ENCODE data around the gene SLC6A4. TPM values are rescaled to one million over a fixed set of nuclear protein-coding genes. Genes with fewer than 3 reads are reported as not detected.

Gene SLC6A4
- total RNA-seq, 1 experiment from 2014 or later, result not detected

DNA sequence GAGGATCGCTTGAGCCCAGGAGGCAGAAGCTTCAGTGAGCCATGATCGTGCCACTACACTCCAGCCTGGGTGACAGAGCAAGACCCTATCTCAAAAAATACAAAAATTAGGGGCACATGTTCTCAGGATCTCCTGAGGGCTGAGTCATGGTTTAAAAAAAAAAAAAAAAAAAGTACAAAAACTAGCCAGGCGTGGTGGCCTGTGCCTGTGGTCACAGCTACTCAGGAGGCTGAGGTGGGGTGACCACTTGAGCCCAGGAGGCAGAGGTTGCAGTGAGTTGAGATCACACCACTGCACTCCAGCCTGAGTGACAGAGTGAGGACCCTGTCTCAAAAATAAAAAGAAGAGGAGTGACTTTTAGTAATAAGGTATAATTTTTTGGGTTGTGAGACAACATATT lies 39.4 kb upstream of the SLC6A4 start:
- no peak overlapping the region for H3K4me3 Mint-ChIP-seq (ENCODE audit: low read depth, unreplicated experiment)
- intact Hi-C loops (cut with micrococcal nuclease; ENCODE audit: unreplicated experiment), result no loop called here
- H3K27ac Mint-ChIP-seq (ENCODE audit: unreplicated experiment), result no peak overlapping the region
- peaks cover 21% of the 10 kb centered on the region for H3K36me3 Mint-ChIP-seq (ENCODE audit: insufficient read depth, unreplicated experiment)
- no peaks in the 10 kb centered on the region for H3K4me1 Mint-ChIP-seq (ENCODE audit: low read depth, unreplicated experiment)
- H3K9me3 Mint-ChIP-seq (ENCODE audit: low read depth, unreplicated experiment), result no peaks in the 10 kb centered on the region
- DNase-seq, result no peak
- BruUV-seq (replicated peaks), result no TSS peak
- CTCF ChIA-PET, result interaction anchor here (1.0 kb wide), 1 partner anchor 10 kb away, joined by 3 read pairs; no protein-coding TSS in a partner anchor
- TF ChIP-seq, protein P1, sequence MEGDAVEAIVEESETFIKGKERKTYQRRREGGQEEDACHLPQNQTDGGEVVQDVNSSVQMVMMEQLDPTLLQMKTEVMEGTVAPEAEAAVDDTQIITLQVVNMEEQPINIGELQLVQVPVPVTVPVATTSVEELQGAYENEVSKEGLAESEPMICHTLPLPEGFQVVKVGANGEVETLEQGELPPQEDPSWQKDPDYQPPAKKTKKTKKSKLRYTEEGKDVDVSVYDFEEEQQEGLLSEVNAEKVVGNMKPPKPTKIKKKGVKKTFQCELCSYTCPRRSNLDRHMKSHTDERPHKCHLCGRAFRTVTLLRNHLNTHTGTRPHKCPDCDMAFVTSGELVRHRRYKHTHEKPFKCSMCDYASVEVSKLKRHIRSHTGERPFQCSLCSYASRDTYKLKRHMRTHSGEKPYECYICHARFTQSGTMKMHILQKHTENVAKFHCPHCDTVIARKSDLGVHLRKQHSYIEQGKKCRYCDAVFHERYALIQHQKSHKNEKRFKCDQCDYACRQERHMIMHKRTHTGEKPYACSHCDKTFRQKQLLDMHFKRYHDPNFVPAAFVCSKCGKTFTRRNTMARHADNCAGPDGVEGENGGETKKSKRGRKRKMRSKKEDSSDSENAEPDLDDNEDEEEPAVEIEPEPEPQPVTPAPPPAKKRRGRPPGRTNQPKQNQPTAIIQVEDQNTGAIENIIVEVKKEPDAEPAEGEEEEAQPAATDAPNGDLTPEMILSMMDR (IDR thresholded peaks at IDR 0.05; ENCODE audit: unreplicated experiment), result no peak
- no peaks in the 10 kb centered on the region for H3K27me3 Mint-ChIP-seq (ENCODE audit: unreplicated experiment)

DNA sequence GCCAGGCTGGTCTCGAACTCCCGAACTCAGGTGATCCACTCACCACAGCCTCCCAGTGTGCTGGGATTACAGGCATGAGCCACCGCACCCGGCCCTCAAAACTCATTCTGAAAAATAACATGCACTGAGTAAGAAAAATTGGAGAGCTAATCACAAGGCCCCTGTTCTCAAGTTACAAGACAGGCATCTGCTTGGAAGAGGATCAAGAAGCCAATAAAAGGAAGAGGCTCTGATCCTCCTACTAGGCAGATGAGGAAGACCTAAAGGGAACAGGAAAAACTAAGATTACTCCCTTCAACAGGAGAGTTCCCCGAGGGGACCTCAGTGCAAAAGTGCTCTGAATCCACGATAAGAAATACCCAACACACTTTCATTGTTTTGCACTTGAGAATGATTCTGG lies 37.9 kb upstream of the SLC6A4 start:
- TF ChIP-seq, protein P1 (IDR thresholded peaks at IDR 0.05; ENCODE audit: unreplicated experiment), result no peak
- no peak overlapping the region for H3K4me3 Mint-ChIP-seq (ENCODE audit: low read depth, unreplicated experiment)
- H3K9me3 Mint-ChIP-seq (ENCODE audit: low read depth, unreplicated experiment), result no peaks in the 10 kb centered on the region
- CTCF ChIA-PET, result no interaction called here
- BruUV-seq (replicated peaks), result no TSS peak
- no peak overlapping the region for H3K27ac Mint-ChIP-seq (ENCODE audit: unreplicated experiment)
- intact Hi-C loops (cut with micrococcal nuclease; ENCODE audit: unreplicated experiment), result no loop called here
- H3K27me3 Mint-ChIP-seq (ENCODE audit: unreplicated experiment), result no peaks in the 10 kb centered on the region
- no peaks in the 10 kb centered on the region for H3K4me1 Mint-ChIP-seq (ENCODE audit: low read depth, unreplicated experiment)
- no peak for DNase-seq
- peaks cover 26% of the 10 kb centered on the region for H3K36me3 Mint-ChIP-seq (ENCODE audit: insufficient read depth, unreplicated experiment)

DNA sequence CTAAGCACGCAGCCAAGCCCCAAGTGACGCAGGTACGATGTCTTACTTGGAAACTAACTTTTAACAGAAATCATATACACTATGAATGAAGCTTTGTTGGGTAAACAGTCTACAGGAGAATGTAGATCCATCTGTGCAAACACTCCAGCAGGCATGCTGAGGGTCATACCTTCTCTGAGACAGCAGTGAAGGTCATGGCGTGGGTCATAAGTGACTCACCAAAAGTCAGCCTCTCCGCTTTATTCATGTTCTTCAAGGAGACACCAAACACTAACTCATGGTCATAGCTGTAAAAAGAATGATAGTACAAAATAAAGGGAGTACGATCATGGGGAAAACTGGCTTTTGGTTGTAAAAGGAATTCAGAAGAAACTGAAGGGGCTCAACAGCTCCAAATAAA lies 35.6 kb upstream of the SLC6A4 start:
- CTCF ChIA-PET, result no interaction called here
- H3K27me3 Mint-ChIP-seq (ENCODE audit: unreplicated experiment), result no peaks in the 10 kb centered on the region
- no peak for DNase-seq
- no peaks in the 10 kb centered on the region for H3K9me3 Mint-ChIP-seq (ENCODE audit: low read depth, unreplicated experiment)
- TF ChIP-seq, protein P1 (IDR thresholded peaks at IDR 0.05; ENCODE audit: unreplicated experiment), result no peak
- H3K36me3 Mint-ChIP-seq (ENCODE audit: insufficient read depth, unreplicated experiment), result peaks cover 26% of the 10 kb centered on the region
- no peak overlapping the region for H3K4me3 Mint-ChIP-seq (ENCODE audit: low read depth, unreplicated experiment)
- no peak overlapping the region for H3K27ac Mint-ChIP-seq (ENCODE audit: unreplicated experiment)
- no peaks in the 10 kb centered on the region for H3K4me1 Mint-ChIP-seq (ENCODE audit: low read depth, unreplicated experiment)
- intact Hi-C loops (cut with micrococcal nuclease; ENCODE audit: unreplicated experiment), result no loop called here
- no TSS peak for BruUV-seq (replicated peaks)

DNA sequence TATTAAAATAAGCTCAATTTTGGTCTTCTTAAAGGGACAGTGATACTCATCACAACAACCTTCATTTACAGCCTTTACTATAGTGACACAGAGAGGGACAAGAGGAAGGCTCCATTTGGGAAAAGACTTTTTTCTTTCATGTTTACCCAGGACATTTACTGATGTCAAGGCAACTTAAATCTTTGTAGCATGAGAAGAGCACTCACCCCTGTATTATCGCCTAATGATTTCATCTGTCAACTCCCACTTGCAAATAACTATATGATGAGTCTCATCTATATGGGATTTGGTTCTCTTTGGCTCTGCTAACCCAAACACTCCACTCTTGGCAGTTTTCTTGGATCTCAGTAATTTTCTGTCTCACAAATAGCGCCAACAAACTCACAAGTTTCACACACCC lies 32.1 kb upstream of the SLC6A4 start:
- no TSS peak for BruUV-seq (replicated peaks)
- no peak overlapping the region for H3K4me3 Mint-ChIP-seq (ENCODE audit: low read depth, unreplicated experiment)
- H3K27me3 Mint-ChIP-seq (ENCODE audit: unreplicated experiment), result no peaks in the 10 kb centered on the region
- no peak overlapping the region for H3K27ac Mint-ChIP-seq (ENCODE audit: unreplicated experiment)
- TF ChIP-seq, protein P1 (IDR thresholded peaks at IDR 0.05; ENCODE audit: unreplicated experiment), result no peak
- no peaks in the 10 kb centered on the region for H3K4me1 Mint-ChIP-seq (ENCODE audit: low read depth, unreplicated experiment)
- intact Hi-C loops (cut with micrococcal nuclease; ENCODE audit: unreplicated experiment), result no loop called here
- CTCF ChIA-PET, result interaction anchor here (0.5 to 0.6 kb wide), 2 partner anchors 253 to 460 kb away, joined by 3 to 5 read pairs; no protein-coding TSS in a partner anchor
- DNase-seq, result no peak
- H3K9me3 Mint-ChIP-seq (ENCODE audit: low read depth, unreplicated experiment), result no peaks in the 10 kb centered on the region
- H3K36me3 Mint-ChIP-seq (ENCODE audit: insufficient read depth, unreplicated experiment), result peaks cover 12% of the 10 kb centered on the region

Measured in Calu3 (cell line).